Fibroblast of peridontal ligament (primary cell): ENCODE data around the gene ZNF423.

Source experiments
- DNase-seq: peaks from one replicate; pipeline ENCODE4 v3.0.0-alpha.2; 2010; ENCODE audit errors: extremely low read depth

The ZNF423 gene

GRCh38 chr16:49664221-49665215, 191.4 kb downstream of the ZNF423 start:
- no peak for DNase-seq

- peak; percentile 28 for DNase-seq
Observed at GRCh38 chr16:49663081-49664065, 192.5 kb downstream of the ZNF423 start.

GRCh38 chr16:49662569-49662968, 193.3 kb downstream of the ZNF423 start:
- no peak for DNase-seq

GRCh38 chr16:49661465-49662187, 194.3 kb downstream of the ZNF423 start:
- no peak for DNase-seq

- no peak for DNase-seq
Observed at GRCh38 chr16:49660626-49661025, 195.3 kb downstream of the ZNF423 start.

- DNase-seq: no peak
Observed at GRCh38 chr16:49659356-49659755, 196.6 kb downstream of the ZNF423 start.

- DNase-seq: no peak
Observed at GRCh38 chr16:49658531-49658930, 197.4 kb downstream of the ZNF423 start.

GRCh38 chr16:49657736-49658465, 198.0 kb downstream of the ZNF423 start:
- DNase-seq: no peak

GRCh38 chr16:49654425-49654824, 201.5 kb downstream of the ZNF423 start:
- DNase-seq: no peak

GRCh38 chr16:49653577-49653976, 202.3 kb downstream of the ZNF423 start:
- DNase-seq: no peak

GRCh38 chr16:49653173-49653570, 202.7 kb downstream of the ZNF423 start:
- no peak for DNase-seq

GRCh38 chr16:49652456-49653172, 203.3 kb downstream of the ZNF423 start:
- DNase-seq: peak; percentile 91

GRCh38 chr16:49651996-49652395, 203.9 kb downstream of the ZNF423 start:
- DNase-seq: no peak

GRCh38 chr16:49651226-49651625, 204.7 kb downstream of the ZNF423 start:
- DNase-seq: no peak

GRCh38 chr16:49650603-49651002, 205.3 kb downstream of the ZNF423 start:
- no peak for DNase-seq

GRCh38 chr16:49649013-49649765, 206.7 kb downstream of the ZNF423 start:
- DNase-seq: peak; percentile 42

GRCh38 chr16:49647673-49648072, 208.2 kb downstream of the ZNF423 start:
- DNase-seq: no peak

GRCh38 chr16:49645263-49645662, 210.6 kb downstream of the ZNF423 start:
- no peak for DNase-seq

GRCh38 chr16:49644145-49644463, 211.8 kb downstream of the ZNF423 start:
- peak; percentile 35 for DNase-seq
